ENCODE data around the gene GULP1.

- TF ChIP-seq ARNTL (CRISPR knock-in tag; IDR thresholded peaks at IDR 0.05; ENCODE audit: borderline replicate concordance, low read depth) (no peak), SNAI2 (CRISPR knock-in tag; IDR thresholded peaks at IDR 0.05) (no peak), ZFP3 (CRISPR knock-in tag; IDR thresholded peaks at IDR 0.05) (no peak), ZFP30 (CRISPR knock-in tag; IDR thresholded peaks at IDR 0.05) (no peak), TSHZ2 (CRISPR knock-in tag; IDR thresholded peaks at IDR 0.05) (no peak), CSRNP3 (CRISPR knock-in tag; IDR thresholded peaks at IDR 0.05) (no peak), BACH2 (CRISPR knock-in tag; IDR thresholded peaks at IDR 0.05; ENCODE audit: borderline replicate concordance) (no peak), ESRRG (CRISPR knock-in tag; IDR thresholded peaks at IDR 0.05) (no peak), GLIS3 (CRISPR knock-in tag; IDR thresholded peaks at IDR 0.05) (no peak), ZC3H10 (CRISPR knock-in tag; IDR thresholded peaks at IDR 0.05) (no peak), CSDC2 (CRISPR knock-in tag; IDR thresholded peaks at IDR 0.05) (no peak)
- TF ChIP-seq, protein P1, sequence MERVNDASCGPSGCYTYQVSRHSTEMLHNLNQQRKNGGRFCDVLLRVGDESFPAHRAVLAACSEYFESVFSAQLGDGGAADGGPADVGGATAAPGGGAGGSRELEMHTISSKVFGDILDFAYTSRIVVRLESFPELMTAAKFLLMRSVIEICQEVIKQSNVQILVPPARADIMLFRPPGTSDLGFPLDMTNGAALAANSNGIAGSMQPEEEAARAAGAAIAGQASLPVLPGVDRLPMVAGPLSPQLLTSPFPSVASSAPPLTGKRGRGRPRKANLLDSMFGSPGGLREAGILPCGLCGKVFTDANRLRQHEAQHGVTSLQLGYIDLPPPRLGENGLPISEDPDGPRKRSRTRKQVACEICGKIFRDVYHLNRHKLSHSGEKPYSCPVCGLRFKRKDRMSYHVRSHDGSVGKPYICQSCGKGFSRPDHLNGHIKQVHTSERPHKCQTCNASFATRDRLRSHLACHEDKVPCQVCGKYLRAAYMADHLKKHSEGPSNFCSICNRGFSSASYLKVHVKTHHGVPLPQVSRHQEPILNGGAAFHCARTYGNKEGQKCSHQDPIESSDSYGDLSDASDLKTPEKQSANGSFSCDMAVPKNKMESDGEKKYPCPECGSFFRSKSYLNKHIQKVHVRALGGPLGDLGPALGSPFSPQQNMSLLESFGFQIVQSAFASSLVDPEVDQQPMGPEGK (CRISPR knock-in tag; IDR thresholded peaks at IDR 0.05; ENCODE audit: borderline replicate concordance) = no peak
- TF ChIP-seq, protein P2, sequence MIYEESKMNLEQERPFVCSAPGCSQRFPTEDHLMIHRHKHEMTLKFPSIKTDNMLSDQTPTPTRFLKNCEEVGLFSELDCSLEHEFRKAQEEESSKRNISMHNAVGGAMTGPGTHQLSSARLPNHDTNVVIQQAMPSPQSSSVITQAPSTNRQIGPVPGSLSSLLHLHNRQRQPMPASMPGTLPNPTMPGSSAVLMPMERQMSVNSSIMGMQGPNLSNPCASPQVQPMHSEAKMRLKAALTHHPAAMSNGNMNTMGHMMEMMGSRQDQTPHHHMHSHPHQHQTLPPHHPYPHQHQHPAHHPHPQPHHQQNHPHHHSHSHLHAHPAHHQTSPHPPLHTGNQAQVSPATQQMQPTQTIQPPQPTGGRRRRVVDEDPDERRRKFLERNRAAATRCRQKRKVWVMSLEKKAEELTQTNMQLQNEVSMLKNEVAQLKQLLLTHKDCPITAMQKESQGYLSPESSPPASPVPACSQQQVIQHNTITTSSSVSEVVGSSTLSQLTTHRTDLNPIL (CRISPR knock-in tag; IDR thresholded peaks at IDR 0.05; ENCODE audit: low read depth) = no peak
These were observed 103.3 kb downstream of the GULP1 start for GRCh38 chr2:188394931-188395472.
